GM21717 (cell line): ENCODE data around the gene SYTL3.

Source experiments
- ATAC-seq: cut with Tn5 transposase; IDR thresholded peaks from one replicate; pipeline ENCODE4 v1.9.1; 2021; ENCODE audit warnings: mild to moderate bottlenecking, moderate library complexity; ENCODE audit not compliant: unreplicated experiment

The SYTL3 gene

GRCh38 chr6:158756977-158757752 is 107.3 kb downstream of the SYTL3 start:
- ATAC-seq, result no peak

DNA sequence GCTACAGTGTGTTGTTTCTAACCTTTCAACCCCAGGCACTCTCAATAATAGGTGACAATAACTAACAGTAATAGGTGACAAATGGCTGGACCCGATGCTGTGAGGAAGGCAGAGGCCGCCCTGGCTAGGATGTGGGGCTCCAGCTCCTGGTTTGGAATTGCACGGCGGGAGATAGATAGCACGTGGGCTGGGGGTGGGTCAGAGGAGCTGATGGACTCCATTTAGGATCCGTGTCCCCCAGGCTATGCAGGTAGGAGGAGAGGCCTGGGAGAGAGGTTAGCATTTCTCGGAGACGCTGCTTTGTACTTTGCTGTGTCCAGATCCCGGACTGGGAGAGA is 107.9 kb downstream of the SYTL3 start:
- no peak for ATAC-seq

DNA sequence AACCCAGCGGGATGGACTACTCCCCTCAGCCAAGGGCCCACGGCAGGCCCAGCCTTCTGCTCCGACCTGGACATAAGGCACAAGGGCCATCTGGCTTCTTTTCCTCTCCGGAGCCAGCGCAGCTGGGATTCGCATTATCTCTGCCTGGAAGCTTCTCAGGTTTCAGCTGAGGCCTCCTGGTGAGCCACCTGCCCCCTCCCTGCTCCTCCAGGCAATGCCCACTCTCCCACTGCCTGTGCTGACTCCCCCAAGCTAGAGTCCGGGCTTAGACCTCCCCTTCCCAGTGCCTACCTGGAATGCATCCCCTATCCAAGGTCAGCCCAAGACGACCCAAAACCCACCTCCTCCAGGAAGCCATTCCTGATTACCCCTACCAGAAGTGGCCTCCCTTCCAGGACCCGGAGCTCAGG is 108.6 kb downstream of the SYTL3 start:
- no peak for ATAC-seq

DNA sequence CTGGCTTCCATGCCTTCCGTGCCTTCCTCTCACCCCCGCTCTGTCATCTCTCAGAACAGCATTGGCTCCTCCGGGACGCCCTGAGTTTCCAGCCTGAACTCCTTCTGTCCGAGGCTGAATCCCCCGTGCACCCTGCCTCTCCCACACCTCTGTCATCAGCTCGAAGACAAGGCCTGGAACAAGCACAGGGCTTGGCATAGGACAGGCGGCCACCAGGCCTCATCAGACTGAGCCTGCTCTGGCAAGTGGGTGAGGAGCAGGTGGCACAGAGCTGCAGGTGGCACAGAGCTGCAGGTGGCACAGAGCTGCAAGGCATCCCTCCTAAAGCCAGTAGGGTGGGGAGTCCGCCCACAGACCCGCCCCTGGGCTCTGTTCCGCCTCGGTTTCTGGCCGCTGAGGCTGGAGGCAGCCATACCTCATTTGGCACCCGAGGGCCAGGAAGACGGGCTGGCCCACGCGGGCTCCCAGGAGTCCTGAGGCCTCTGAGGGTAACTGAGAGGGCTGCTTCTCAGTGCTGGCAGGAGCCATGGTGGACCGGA is 109.2 kb downstream of the SYTL3 start:
- no peak for ATAC-seq

- ATAC-seq, result no peak
These were observed 110.2 kb downstream of the SYTL3 start for GRCh38 chr6:158759966-158760617.

DNA sequence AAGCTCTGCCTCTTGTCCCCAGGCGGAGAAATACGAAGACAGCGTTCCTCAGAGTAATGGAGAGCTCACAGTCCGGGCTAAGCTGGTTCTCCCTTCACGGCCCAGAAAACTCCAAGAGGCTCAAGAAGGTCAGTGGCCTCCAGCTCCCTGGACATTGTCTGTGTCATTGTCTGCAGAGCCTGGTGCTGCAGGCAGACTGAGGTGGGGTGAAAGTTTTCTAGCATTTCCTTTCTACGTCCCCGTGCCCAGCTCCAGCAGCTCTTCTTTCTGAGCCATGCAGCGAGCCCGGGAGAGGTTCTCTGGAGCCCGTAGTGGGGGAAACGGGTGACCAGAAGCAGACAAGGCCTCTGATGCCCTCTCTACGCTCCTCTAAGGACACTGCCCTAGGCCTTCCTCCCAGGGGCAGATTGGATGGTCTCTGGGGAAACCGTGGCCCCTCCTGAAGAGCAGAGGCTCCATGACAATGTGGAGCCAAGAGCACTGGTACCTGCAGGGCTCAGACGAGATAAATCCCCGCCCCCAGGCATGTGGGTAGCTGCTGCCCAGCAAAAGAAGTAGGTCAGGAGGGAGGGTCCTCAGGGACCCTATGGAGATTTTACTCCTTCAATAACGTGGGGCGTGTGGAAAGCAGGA is 110.9 kb downstream of the SYTL3 start:
- ATAC-seq, result no peak

GRCh38 chr6:158761746-158762145 is 111.9 kb downstream of the SYTL3 start:
- no peak for ATAC-seq

GRCh38 chr6:158762787-158763433 is 113.1 kb downstream of the SYTL3 start:
- no peak for ATAC-seq

DNA sequence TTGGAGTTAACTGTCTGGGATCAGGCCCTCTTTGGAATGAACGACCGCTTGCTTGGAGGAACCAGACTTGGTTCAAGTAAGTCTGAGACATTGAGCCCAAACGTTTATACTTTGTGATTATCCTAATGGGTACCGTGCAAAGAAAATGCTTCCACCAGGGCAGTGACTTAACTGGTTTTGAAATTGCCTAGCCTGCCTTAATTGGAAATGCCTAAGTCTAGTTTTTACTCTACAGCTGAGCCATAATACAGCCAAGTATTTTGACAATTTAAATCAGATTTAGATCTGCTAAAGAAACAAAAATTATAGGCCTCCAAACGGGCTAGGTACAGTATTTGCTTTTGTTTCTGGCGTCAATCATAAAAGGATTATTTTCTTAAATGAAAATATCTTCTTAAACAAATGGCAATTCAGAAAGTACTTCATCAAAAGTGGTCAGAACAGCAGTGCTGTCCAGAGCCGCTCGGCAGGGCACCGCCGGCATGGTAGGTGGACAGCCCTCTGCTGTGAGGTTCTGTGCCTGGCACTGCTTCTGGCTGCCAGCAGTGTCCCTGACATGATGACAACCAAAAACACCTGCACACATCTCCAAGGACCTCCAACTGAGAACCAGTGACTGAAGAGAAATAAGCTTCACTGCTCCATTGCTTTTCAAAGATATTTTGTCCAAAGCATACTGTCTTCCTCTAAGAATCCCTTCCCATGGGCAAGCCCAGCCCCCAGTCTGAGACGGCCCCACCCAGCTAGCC is 113.8 kb downstream of the SYTL3 start:
- ATAC-seq, result no peak

DNA sequence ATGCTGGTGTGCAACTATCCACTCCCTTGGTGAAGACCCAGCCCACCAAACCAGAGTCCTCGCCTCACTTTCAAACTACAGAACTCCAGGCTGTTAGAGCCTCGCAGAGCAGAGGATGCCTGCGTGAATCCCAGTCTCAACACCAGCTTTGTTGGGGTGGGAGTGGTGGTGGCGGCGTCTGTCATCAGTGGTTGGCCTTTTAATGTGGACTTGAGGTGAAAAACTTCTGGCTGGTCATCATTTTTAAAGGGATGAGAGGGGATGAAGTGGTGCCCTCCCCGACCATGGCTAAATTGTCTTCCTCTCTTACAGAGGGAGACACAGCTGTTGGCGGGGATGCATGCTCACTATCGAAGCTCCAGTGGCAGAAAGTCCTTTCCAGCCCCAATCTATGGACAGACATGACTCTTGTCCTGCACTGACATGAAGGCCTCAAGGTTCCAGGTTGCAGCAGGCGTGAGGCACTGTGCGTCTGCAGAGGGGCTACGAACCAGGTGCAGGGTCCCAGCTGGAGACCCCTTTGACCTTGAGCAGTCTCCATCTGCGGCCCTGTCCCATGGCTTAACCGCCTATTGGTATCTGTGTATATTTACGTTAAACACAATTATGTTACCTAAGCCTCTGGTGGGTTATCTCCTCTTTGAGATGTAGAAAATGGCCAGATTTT is 114.5 kb downstream of the SYTL3 start:
- ATAC-seq, result no peak

DNA sequence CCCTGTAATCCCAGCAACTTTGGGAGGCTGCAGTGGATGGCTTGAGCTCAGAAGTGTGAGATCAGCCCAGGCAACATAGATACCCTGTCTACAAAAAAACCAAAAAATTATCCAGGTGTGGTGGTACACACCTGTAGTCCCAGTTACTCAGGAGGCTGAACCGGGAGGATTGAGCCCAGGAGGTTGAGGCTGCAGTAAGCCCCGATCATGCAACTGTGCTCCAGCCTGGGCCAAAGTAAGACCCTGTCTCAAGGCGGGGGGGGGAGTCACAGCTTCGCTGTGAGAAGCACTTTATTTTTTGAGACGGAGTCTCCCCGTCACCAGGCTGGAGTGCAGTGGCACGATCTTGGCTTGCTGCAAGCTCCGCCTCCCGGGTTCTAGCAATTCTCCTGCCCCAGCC is 115.1 kb downstream of the SYTL3 start:
- no peak for ATAC-seq

DNA sequence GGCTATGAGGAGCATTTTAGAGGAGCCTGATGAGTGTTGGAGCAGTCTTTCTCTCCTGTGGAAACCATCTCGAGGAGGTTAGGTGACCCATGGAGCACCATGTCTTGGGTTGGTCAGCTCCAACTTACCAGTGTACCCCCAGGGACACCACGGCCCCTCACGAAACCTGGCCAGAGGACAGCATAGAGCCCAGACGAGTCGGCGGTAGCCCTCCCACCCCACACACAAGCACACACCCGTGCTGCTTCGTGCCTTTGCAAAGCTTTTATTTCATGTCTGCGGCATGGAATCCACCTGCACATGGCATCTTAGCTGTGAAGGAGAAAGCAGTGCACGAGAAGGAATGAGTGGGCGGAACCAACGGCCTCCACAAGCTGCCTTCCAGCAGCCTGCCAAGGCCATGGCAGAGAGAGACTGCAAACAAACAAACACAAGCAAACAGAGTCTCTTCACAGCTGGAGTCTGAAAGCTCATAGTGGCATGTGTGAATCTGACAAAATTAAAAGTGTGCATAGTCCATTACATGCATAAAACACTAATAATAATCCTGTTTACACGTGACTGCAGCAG is 115.7 kb downstream of the SYTL3 start:
- ATAC-seq, result no peak

- no peak for ATAC-seq
These were observed 117.0 kb downstream of the SYTL3 start for GRCh38 chr6:158766621-158767455.

DNA sequence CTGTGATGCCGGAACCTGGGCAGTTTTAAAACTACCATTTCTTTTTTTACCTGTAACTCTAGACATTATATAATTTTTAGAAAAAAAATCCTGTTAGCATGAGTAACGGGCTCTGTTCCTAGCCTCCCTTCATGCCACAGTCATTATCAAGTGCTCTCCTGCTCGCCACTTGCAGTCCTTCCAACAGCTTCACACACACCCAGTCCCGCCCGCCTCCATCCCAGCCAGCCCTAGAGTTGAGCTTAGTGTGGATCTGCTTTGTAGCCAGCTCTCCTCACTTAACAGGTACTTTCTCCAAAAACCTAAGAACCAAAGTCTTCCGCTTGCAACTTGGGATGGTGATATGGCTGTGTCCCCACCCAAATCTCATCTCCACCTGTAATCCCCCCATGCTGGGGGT is 117.9 kb downstream of the SYTL3 start:
- no peak for ATAC-seq

- ATAC-seq, result no peak
These were observed 118.6 kb downstream of the SYTL3 start for GRCh38 chr6:158768436-158768835.

- no peak for ATAC-seq
These were observed 119.4 kb downstream of the SYTL3 start for GRCh38 chr6:158769234-158769770.

DNA sequence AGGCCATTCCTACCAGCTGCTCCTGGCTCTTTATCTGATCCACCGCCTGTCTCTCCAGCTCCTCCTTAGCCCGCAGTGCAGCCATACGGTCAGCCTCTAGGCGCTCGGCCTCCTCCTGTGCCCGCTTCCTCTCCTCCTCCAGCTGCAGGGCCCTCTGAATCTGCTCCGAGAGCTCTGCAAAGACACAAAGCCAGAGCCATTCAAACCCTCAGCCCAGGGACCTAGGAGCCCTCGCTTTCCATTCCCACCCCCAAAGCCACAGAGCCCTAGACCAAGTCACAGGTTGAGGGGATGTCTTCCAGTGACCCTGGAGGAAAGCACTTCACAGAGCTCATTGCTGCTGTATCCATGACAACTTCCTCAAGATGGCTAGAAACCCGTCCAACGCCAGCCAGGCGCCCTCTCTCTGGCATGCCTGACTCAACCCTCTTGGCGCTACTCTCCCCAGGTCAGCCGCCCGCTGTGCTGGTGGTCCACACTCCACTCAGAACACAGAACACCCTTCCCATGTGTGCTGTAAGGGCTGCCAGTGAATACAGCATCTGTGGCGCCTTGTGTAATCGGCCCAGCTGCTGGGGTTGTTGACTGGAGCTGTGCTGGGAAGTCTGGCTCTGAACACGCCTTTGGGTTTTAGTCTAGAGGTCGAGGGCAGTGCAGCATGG is 120.0 kb downstream of the SYTL3 start:
- no peak for ATAC-seq
